CD14-positive monocyte (primary cell): Measurements from ENCODE around the gene EDC4. TPM values are rescaled to one million over a fixed set of nuclear protein-coding genes. Genes with fewer than 3 reads are reported as not detected.
A peak's percentile ranks its signal among the peaks of the same experiment; 100 is the strongest.

Experiments
- DNase-seq, 3 donors: peaks; one replicate each; pipeline ENCODE4 v3.0.0-alpha.2; 2011 to 2022
- H2AFZ ChIP-seq: 2 replicates; pipeline ENCODE4 v1.6.0; 2012; ENCODE audit warnings: mild to moderate bottlenecking, low read depth, low read length, inconsistent platforms; ENCODE audit not compliant: insufficient read depth, poor library complexity, severe bottlenecking
- H3K27ac ChIP-seq, 2 donors: 1 replicate in 1 of 2; 2 replicates in 1 of 2; pipeline ENCODE4 v1.5.1; 2012 to 2013; ENCODE audit warnings: low read length in 2 of 2, control low read depth in 1 of 2, inconsistent platforms in 1 of 2, low read depth in 1 of 2, mild to moderate bottlenecking in 1 of 2
- H3K27me3 ChIP-seq, 2 donors: one replicate each; pipeline versions ENCODE4 v1.6.0 to v1.6.1; 2011 to 2013; ENCODE audit warnings: low read length in 2 of 2; ENCODE audit not compliant: control insufficient read depth in 2 of 2, insufficient read depth in 2 of 2
- H3K36me3 ChIP-seq, 2 donors: replicated peaks in 1 of 2; 1 replicate in 1 of 2; 2 replicates in 1 of 2; pipeline versions ENCODE4 v1.5.1 to v1.6.1; 2012 to 2013; ENCODE audit warnings: low read length in 2 of 2, control low read depth in 1 of 2, inconsistent platforms in 1 of 2, mild to moderate bottlenecking in 1 of 2; ENCODE audit not compliant: insufficient read depth in 2 of 2, control insufficient read depth in 1 of 2
- H3K4me1 ChIP-seq, 2 donors: 1 replicate in 1 of 2; 2 replicates in 1 of 2; pipeline versions ENCODE4 v1.5.1 to v1.6.1; 2012 to 2013; ENCODE audit warnings: low read length in 2 of 2, control low read depth in 1 of 2, inconsistent platforms in 1 of 2, mild to moderate bottlenecking in 1 of 2, moderate library complexity in 1 of 2; ENCODE audit not compliant: insufficient read depth in 2 of 2, control insufficient read depth in 1 of 2
- H3K4me2 ChIP-seq: replicated peaks from 2 replicates; pipeline ENCODE3; 2012; ENCODE audit warnings: low read length, moderate library complexity, mild to moderate bottlenecking; ENCODE audit not compliant: poor library complexity, severe bottlenecking; ENCODE audit errors: extremely low read depth
- H3K4me3 ChIP-seq, 3 experiments: fragments of 200-600 bp in 1 of 3; sonication (generic) in 1 of 3; replicated peaks in 1 of 3; 1 replicate in 2 of 3; 2 replicates in 1 of 3; pipeline ENCODE4 v1.5.1; 2011 to 2013; ENCODE audit warnings: low read length in 3 of 3, mild to moderate bottlenecking in 3 of 3, control low read depth in 2 of 3, low read depth in 2 of 3, inconsistent platforms in 1 of 3, moderate library complexity in 1 of 3
- H3K79me2 ChIP-seq: 2 replicates; pipeline ENCODE4 v1.6.0; 2012; ENCODE audit warnings: mild to moderate bottlenecking, control low read depth, inconsistent platforms, low read length, moderate library complexity; ENCODE audit not compliant: insufficient read depth
- H3K9ac ChIP-seq: 2 replicates; pipeline ENCODE4 v1.6.0; 2017; ENCODE audit warnings: low read length, mild to moderate bottlenecking; ENCODE audit not compliant: insufficient read depth, poor library complexity, severe bottlenecking
- H3K9me3 ChIP-seq, 2 donors: replicated peaks in 1 of 2; 1 replicate in 1 of 2; 2 replicates in 1 of 2; pipeline versions ENCODE4 v1.5.1 to v1.6.1; 2012 to 2013; ENCODE audit warnings: low read length in 2 of 2, control low read depth in 1 of 2; ENCODE audit not compliant: control insufficient read depth in 1 of 2, insufficient read depth in 1 of 2
- H4K20me1 ChIP-seq: 2 replicates; pipeline ENCODE4 v1.6.0; 2012; ENCODE audit warnings: mild to moderate bottlenecking, low read length, control low read depth, moderate library complexity; ENCODE audit not compliant: insufficient read depth
- H3K27ac Mint-ChIP-seq, 7 donors: one replicate each; pipeline ENCODE4 v1.8.0; 2020; ENCODE audit warnings: mild to moderate bottlenecking in 7 of 7, mixed read lengths in 7 of 7, moderate library complexity in 6 of 7, inconsistent platforms in 2 of 7
- H3K27me3 Mint-ChIP-seq, 3 donors: one replicate each; pipeline ENCODE4 v1.8.0; 2021 to 2022; ENCODE audit warnings: low read depth in 3 of 3, mild to moderate bottlenecking in 3 of 3, mixed read lengths in 3 of 3, moderate library complexity in 3 of 3, inconsistent platforms in 1 of 3
- H3K36me3 Mint-ChIP-seq, 2 donors: one replicate each; pipeline ENCODE4 v1.8.0; 2020; ENCODE audit warnings: mixed read lengths in 2 of 2, inconsistent platforms in 1 of 2, mild to moderate bottlenecking in 1 of 2
- H3K4me1 Mint-ChIP-seq: one replicate; pipeline ENCODE4 v1.8.0; 2020; ENCODE audit warnings: mild to moderate bottlenecking, mixed read lengths
- H3K4me3 Mint-ChIP-seq, 2 donors: one replicate each; pipeline ENCODE4 v1.8.0; 2020; ENCODE audit warnings: mild to moderate bottlenecking in 2 of 2, mixed read lengths in 2 of 2, moderate library complexity in 1 of 2
- H3K9me3 Mint-ChIP-seq, 7 donors: one replicate each; pipeline ENCODE4 v1.8.0; 2020 to 2022; ENCODE audit warnings: mixed read lengths in 7 of 7, mild to moderate bottlenecking in 6 of 7, moderate library complexity in 6 of 7, inconsistent platforms in 2 of 7
- WGBS: methylation state at CpG from one replicate; pipeline ENCODE4 v1.1.5; 2013; ENCODE audit warnings: missing lambda C conversion rate; ENCODE audit not compliant: insufficient coverage; 5-methylcytosine and 5-hydroxymethylcytosine counted together
- intact Hi-C, 2 donors: fragments of 100-400 bp; cut with micrococcal nuclease; formaldehyde crosslinking; loops; one replicate each; pipeline versions ENCODE4 v1.15.0 to v1.15.1; 2023
- polyA plus RNA-seq, 3 donors: library from polyadenylated mRNA; depleted of rRNA in 1 of 3; unstranded in 2 of 3; stranded (reverse) in 1 of 3; fragments of 300-500 nt in 2 of 3; fragments of >200 nt in 1 of 3; fragmentation: Illumina TruSeq in 2 of 3; gene quantifications; 1 replicate in 2 of 3; 2 replicates in 1 of 3; pipeline ENCODE4 v1.2.3, GENCODE V29; 2012 to 2021
- TF ChIP-seq, protein P1 (sequence below): fragments of 200-600 bp; IDR thresholded peaks from one replicate; pipeline ENCODE4 v1.8.0; 2022; ENCODE audit warnings: antibody characterized with exemption, mild to moderate bottlenecking

Gene EDC4
- polyA plus RNA-seq, 3 donors: 13.7 to 84.9 (median 18.2) TPM

DNA sequence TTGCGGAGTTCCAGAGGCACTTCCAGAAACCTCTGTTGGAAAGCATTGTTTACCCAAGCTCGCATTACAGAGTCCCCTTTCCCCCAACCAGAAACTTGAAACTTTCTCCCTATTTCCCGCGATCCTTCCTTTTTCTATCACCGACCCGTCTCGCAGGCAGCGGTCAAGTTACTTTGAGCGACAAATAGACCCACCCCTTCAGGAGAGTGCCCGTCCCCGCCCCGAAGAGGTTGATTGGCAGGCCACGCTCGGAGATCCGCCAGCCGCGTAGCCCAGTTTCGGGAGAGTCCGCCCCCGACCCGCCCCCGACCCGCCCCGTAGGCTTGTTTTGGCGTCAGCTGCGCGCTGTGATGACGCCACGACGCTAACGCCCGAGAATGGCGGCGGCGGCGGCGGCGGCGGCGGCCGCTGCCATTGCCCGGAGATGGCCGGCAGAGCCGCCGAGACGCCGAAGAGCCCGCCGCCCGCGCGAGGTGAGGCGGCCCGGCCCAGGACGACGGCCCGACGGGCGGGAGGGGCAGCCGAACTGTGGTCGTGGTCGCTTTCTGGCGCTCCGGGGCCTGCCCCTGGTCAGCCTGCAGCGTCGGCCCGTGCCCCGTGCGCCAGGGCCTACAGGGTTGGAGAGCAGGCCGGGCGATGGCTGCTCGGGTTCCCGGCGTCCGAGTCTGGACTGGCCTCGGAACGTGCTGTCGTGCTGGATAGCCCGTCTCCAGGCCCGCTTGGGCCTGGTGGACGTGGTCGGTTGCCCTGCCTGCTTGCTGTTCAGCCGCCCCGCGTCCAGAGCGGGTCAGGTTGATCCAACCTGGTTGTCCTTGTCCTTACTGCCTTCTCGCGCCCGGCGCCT, 20.3 kb downstream of the EDC4 start, which contains the start of gene PSKH1:
Gene PSKH1 (plus strand): TSS at position 356 of the 844 bp plus-strand sequence. CDS start 15,496 bp downstream, outside the sequence.
- Histone ChIP-seq H3K4me1 (peaks cover 18 to 21% of the 10 kb centered on the region in 2 donors), H3K36me3 (no peaks in the 10 kb centered on the region), H3K9ac (peak within 1 kb of the TSS; percentile 99), H4K20me1 (peaks cover 21% of the 10 kb centered on the region), H3K4me3 (peak within 1 kb of the TSS; percentile 58 to 91 (median 90)), H3K9me3 (no peaks in the 10 kb centered on the region), H3K4me2 (peak within 1 kb of the TSS; percentile 91), H2AFZ (peak within 1 kb of the TSS; percentile 91), H3K27me3 (no peaks in the 10 kb centered on the region), H3K27ac (peak within 1 kb of the TSS; percentile 89 to 97), H3K79me2 (peaks cover 50% of the 10 kb centered on the region)
- intact Hi-C loops: loop anchor here in 1 of 2 donors (5.0 kb wide), 3 partner anchors 44 to 331 kb away; partner anchors contain the start of genes CTCF, PSMB10, RANBP10 and TSNAXIP1
- DNase-seq: peak; percentile 92 to 94 (median 93)
- Mint-ChIP-seq H3K9me3 (no peaks in the 10 kb centered on the region), H3K27ac (peak within 1 kb of the TSS; percentile 93 to 98 (median 95)), H3K36me3 (peaks cover 5 to 15% of the 10 kb centered on the region in 2 donors), H3K4me3 (peak within 1 kb of the TSS; percentile 89 to 95), H3K27me3 (no peaks in the 10 kb centered on the region), H3K4me1 (peaks cover 24% of the 10 kb centered on the region)
- under 1% methylated on average over 88 of the region's 90 CpGs for WGBS
- TF ChIP-seq, protein P1, sequence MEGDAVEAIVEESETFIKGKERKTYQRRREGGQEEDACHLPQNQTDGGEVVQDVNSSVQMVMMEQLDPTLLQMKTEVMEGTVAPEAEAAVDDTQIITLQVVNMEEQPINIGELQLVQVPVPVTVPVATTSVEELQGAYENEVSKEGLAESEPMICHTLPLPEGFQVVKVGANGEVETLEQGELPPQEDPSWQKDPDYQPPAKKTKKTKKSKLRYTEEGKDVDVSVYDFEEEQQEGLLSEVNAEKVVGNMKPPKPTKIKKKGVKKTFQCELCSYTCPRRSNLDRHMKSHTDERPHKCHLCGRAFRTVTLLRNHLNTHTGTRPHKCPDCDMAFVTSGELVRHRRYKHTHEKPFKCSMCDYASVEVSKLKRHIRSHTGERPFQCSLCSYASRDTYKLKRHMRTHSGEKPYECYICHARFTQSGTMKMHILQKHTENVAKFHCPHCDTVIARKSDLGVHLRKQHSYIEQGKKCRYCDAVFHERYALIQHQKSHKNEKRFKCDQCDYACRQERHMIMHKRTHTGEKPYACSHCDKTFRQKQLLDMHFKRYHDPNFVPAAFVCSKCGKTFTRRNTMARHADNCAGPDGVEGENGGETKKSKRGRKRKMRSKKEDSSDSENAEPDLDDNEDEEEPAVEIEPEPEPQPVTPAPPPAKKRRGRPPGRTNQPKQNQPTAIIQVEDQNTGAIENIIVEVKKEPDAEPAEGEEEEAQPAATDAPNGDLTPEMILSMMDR: no peak

DNA sequence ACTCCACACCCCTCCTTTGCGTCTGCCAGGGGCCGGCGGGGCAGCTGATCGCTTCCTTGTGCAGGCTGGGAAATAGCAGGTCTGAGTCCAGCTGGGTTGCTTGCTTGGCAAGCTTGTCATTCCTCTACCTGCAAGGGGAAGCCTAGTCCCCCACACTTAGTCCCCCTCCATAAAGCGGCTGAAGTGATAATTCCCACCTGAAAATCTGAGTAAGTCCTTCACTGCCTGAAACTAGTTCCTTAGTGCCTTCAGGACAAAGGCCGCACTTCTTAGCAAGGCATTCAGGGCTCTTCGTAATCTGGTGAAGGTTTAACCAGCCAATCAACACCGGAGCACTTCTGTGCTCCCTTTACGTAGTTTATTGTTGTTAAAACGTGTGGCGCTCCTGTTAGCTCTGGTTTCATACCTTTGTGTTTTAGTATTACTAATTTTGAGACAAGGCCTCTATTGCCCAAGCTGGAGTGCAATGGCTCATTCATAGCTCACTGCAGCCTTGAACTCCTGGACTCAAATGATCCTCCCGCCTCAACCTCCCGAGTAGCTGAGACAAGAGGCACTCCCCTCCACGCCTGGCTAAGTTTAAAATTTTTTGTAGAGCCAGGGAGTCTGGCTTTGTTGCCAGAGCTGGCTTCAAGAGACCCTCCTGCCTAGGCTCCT, 21.0 kb downstream of the EDC4 start:
- H3K4me3 Mint-ChIP-seq: peak overlapping the region; percentile 89 to 95
- peaks cover 24% of the 10 kb centered on the region for H3K4me1 Mint-ChIP-seq
- peaks cover 5 to 13% of the 10 kb centered on the region in 2 donors for H3K36me3 Mint-ChIP-seq
- no peaks in the 10 kb centered on the region for H3K27me3 ChIP-seq
- TF ChIP-seq, protein P1: no peak
- peak overlapping the region; percentile 89 to 97 for H3K27ac ChIP-seq
- peak overlapping the region; percentile 91 for H2AFZ ChIP-seq
- WGBS: 40% methylated on average over 11 of the region's 14 CpGs
- peaks cover 18 to 21% of the 10 kb centered on the region in 2 donors for H3K4me1 ChIP-seq
- H3K79me2 ChIP-seq: peaks cover 57% of the 10 kb centered on the region
- no peak for DNase-seq
- H3K9ac ChIP-seq: peak overlapping the region; percentile 99
- no peaks in the 10 kb centered on the region for H3K9me3 ChIP-seq
- peak overlapping the region; percentile 91 for H3K4me2 ChIP-seq
- H3K4me3 ChIP-seq: peak overlapping the region; percentile 52 to 91 (median 90)
- H3K27me3 Mint-ChIP-seq: no peaks in the 10 kb centered on the region
- H3K27ac Mint-ChIP-seq: peak overlapping the region; percentile 93 to 98 (median 95)
- H3K9me3 Mint-ChIP-seq: no peaks in the 10 kb centered on the region
- intact Hi-C loops: loop anchor here in 1 of 2 donors (5.0 kb wide), 3 partner anchors 43 to 332 kb away; partner anchors contain the start of genes CTCF, PSMB10, RANBP10 and TSNAXIP1
- no peaks in the 10 kb centered on the region for H3K36me3 ChIP-seq
- peaks cover 27% of the 10 kb centered on the region for H4K20me1 ChIP-seq
